ENCODE measurements around the gene PRKRA. TPM values are rescaled to one million over a fixed set of nuclear protein-coding genes. Genes with fewer than 3 reads are reported as not detected.
"Not testable (repeated sequence)": the region's sequence is repeated elsewhere in the genome, so short reads cannot be mapped to it uniquely, and the experiment has no call there.

PRKRA gene
- total and polyA plus RNA-seq, 10 donors, result 24.3 to 57.4 (median 31.1) TPM

DNA sequence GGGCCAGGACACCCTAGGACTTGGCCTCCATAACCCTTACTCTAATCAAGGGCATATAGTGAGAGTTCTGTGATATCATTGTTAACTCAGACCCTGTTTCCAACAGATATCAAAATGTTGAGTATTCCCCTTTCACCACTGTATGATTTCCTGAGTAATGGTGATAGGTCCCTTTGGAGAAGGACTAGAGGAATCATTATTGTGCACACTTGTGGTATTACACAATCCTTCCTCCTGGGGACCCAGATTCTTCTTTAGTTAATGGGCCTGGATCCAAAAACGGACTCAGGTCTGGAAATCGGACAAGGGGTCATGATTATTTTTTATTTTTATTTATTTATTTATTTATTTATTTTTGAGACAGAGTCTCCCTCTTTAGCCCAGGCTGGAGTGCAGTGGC is 23.5 kb downstream of the PRKRA start:
- no peak overlapping the region for H3K4me3 ChIP-seq
- no peak overlapping the region for H3K27ac ChIP-seq
- peaks cover 0 to 30% (median 13%) of the 10 kb centered on the region in 8 donors for H3K9me3 ChIP-seq
- TF ChIP-seq POLR2AphosphoS5 (IDR thresholded peaks at IDR 0.05) (no peak), POLR2A (IDR thresholded peaks at IDR 0.05) (no peak)
- TF ChIP-seq, protein P1, sequence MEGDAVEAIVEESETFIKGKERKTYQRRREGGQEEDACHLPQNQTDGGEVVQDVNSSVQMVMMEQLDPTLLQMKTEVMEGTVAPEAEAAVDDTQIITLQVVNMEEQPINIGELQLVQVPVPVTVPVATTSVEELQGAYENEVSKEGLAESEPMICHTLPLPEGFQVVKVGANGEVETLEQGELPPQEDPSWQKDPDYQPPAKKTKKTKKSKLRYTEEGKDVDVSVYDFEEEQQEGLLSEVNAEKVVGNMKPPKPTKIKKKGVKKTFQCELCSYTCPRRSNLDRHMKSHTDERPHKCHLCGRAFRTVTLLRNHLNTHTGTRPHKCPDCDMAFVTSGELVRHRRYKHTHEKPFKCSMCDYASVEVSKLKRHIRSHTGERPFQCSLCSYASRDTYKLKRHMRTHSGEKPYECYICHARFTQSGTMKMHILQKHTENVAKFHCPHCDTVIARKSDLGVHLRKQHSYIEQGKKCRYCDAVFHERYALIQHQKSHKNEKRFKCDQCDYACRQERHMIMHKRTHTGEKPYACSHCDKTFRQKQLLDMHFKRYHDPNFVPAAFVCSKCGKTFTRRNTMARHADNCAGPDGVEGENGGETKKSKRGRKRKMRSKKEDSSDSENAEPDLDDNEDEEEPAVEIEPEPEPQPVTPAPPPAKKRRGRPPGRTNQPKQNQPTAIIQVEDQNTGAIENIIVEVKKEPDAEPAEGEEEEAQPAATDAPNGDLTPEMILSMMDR (IDR thresholded peaks at IDR 0.05 in 8 of 11, conservative IDR thresholded peaks at IDR 0.05 in 3 of 11), result no peak
- DNase-seq, result no peak
- no peaks in the 10 kb centered on the region for H3K27me3 ChIP-seq (replicated peaks in 1 of 7)
- intact Hi-C loops (cut with DNase I; ENCODE audit: low total_unique reads), result no loop called here
- 79 to 99% (median 89%) methylated on average over 2 of the region's 2 CpGs for WGBS, 5 donors
- peaks cover 0 to 64% (median 39%) of the 10 kb centered on the region in 6 donors for H3K36me3 ChIP-seq
- no peaks in the 10 kb centered on the region for H3K4me1 ChIP-seq

DNA sequence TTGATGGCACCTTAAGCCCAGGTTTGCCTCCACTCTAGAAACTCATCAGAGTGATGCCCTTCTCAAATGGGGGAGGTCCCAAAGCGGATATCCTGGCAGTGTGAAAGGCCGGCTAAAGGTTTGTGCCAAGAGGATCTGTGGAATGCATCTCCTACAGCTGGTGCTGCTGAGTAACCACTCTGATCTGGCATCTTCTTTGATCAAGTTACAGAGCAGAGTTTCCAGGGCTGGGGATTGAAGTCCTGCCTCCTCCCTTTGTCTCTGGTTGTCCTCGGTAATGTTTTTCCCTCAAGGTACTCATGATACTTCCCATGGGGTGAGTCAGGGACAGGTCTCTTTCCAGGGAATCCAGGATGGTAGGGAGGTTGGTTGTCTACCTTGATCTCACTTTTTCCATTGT is 24.6 kb downstream of the PRKRA start:
- Histone ChIP-seq H3K4me1 (no peaks in the 10 kb centered on the region), H3K27ac (no peak overlapping the region), H3K9me3 (peaks cover 0 to 30% (median 13%) of the 10 kb centered on the region in 8 donors), H3K27me3 (replicated peaks in 1 of 7) (no peaks in the 10 kb centered on the region), H3K36me3 (peaks cover 0 to 53% (median 28%) of the 10 kb centered on the region in 6 donors), H3K4me3 (no peak overlapping the region)
- intact Hi-C loops (cut with DNase I; ENCODE audit: low total_unique reads), result no loop called here
- DNase-seq, result no peak
- TF ChIP-seq, protein P1 (IDR thresholded peaks at IDR 0.05 in 8 of 11, conservative IDR thresholded peaks at IDR 0.05 in 3 of 11), result no peak
- TF ChIP-seq POLR2A (IDR thresholded peaks at IDR 0.05) (no peak), POLR2AphosphoS5 (IDR thresholded peaks at IDR 0.05) (no peak)
- 88 to 98% (median 95%) methylated on average over 3 of the region's 3 CpGs for WGBS, 5 donors

DNA sequence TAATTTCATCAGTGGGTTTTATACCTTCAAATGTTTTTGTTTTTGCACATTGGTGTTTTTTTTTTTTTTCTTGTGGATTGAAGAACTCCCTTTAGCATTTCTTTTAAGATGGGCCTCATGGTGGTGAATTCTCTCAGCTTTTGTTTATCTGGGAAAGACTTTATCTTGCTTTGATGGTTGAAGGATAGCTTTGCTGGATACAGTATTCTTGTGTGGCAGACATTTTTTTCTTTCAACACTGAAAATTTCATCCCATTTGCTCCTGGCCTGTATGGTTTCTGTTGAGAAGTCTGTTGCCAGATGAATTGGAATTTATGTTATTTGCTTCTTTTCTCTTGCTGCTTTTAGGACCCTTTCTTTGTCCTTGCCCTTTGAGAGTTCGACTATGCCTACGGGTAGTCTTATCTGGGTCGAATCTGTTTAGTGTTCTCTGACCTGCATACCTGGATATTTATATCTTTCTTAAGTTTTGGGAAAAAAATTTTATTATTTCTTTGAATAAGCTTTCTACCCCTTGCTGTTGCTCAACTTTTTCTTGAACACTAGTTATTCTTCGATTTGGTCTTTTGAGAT is 25.6 kb downstream of the PRKRA start:
- Histone ChIP-seq H3K36me3 (peaks cover 0 to 42% (median 20%) of the 10 kb centered on the region in 6 donors), H3K4me1 (peaks cover 0 to 3% (median 0%) of the 10 kb centered on the region in 6 donors), H3K27ac (no peak overlapping the region), H3K9me3 (peaks cover 0 to 30% (median 13%) of the 10 kb centered on the region in 8 donors), H3K4me3 (no peak overlapping the region), H3K27me3 (replicated peaks in 1 of 7) (no peaks in the 10 kb centered on the region)
- intact Hi-C loops (cut with DNase I; ENCODE audit: low total_unique reads), result no loop called here
- no peak for DNase-seq
- WGBS, 5 donors, result 97 to 98% (median 97%) methylated on average over 4 of the region's 4 CpGs
- TF ChIP-seq POLR2A (IDR thresholded peaks at IDR 0.05) (no peak), POLR2AphosphoS5 (IDR thresholded peaks at IDR 0.05) (no peak)

DNA sequence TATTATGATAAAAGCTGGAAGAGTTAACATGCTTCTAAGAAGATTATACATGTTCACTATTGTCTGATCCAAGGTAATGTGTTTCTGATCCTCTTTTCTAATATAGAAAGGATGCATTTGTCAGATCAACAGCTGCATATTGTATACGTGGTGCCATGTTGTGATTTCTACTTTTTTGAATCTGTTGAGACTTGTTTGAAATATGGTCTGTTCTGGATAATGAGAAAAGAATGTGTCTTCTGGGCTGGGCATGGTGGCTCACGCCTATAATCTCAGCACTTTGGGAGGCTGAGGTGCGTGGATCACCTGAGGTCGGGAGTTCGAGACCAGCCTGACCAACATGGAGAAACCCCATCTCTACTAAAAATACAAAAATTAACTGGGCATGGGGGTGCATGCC is 27.2 kb downstream of the PRKRA start:
- intact Hi-C loops (cut with DNase I; ENCODE audit: low total_unique reads); H3K4me1 ChIP-seq; H3K4me3 ChIP-seq; DNase-seq; H3K27me3 ChIP-seq (replicated peaks in 1 of 7); H3K27ac ChIP-seq: not testable (repeated sequence)
- 93 to 98% (median 96%) methylated on average over 5 of the region's 5 CpGs for WGBS, 5 donors
- peaks cover 0 to 30% (median 13%) of the 10 kb centered on the region in 8 donors for H3K9me3 ChIP-seq
- H3K36me3 ChIP-seq, result peaks cover 0 to 26% (median 8%) of the 10 kb centered on the region in 6 donors

DNA sequence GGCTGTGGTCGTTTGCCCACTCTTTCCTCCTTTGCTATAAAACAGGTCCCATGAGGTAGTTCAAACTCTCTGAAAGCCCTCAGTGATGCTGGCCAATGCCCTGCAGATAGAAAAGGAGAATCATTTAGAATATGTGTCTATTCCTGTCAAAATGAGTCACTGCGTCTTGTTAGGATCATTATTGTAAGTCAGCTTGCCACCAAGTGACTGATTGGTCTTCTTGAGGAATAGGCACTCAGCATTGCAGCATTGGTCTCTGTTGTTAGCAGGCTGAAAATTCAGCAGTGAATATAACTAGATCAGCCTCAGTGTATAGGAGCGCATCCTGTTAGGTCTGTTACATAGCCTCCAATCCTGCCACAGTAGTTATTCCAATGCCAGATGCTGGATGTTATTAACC is 28.9 kb downstream of the PRKRA start:
- WGBS, 5 donors, result 80 to 96% (median 91%) methylated on average over 3 of the region's 3 CpGs
- intact Hi-C loops (cut with DNase I; ENCODE audit: low total_unique reads), result no loop called here

More for the DNA sequence above, 28.9 kb downstream of the PRKRA start:
- DNase-seq, result no peak
- H3K27ac ChIP-seq, result no peak overlapping the region
- TF ChIP-seq, protein P1 (IDR thresholded peaks at IDR 0.05 in 8 of 11, conservative IDR thresholded peaks at IDR 0.05 in 3 of 11), result no peak
- TF ChIP-seq POLR2A (IDR thresholded peaks at IDR 0.05) (no peak), POLR2AphosphoS5 (IDR thresholded peaks at IDR 0.05) (no peak)
- peaks cover 0 to 10% (median 2%) of the 10 kb centered on the region in 6 donors for H3K36me3 ChIP-seq
- H3K4me3 ChIP-seq, result no peak overlapping the region
- H3K4me1 ChIP-seq, result peaks cover 0 to 9% (median 0%) of the 10 kb centered on the region in 6 donors
- H3K27me3 ChIP-seq (replicated peaks in 1 of 7), result no peaks in the 10 kb centered on the region
- peaks cover 0 to 30% (median 13%) of the 10 kb centered on the region in 8 donors for H3K9me3 ChIP-seq

Measured in spleen (tissue), 11 donors.